Astrocyte (in vitro differentiated cells and primary cell): ENCODE data around the gene WDR45B. TPM values are rescaled to one million over a fixed set of nuclear protein-coding genes. Genes with fewer than 3 reads are reported as not detected.

Experiments used
- DNase-seq: peaks from one replicate; pipeline ENCODE4 v3.0.0-alpha.2; 2010; ENCODE audit warnings: low read depth
- FAIRE-seq: peaks from 2 replicates; lab custom pipeline; 2011; peaks lifted over from hg19 to GRCh38; lab: Jason Lieb, UNC
- H2AFZ ChIP-seq: 2 replicates; pipeline ENCODE4 v1.6.0; 2012; ENCODE audit warnings: low read depth, low read length, inconsistent platforms
- H3K27ac ChIP-seq: 2 replicates; pipeline ENCODE4 v1.5.1; 2011; ENCODE audit warnings: low read depth, low read length, inconsistent platforms
- H3K27me3 ChIP-seq: 2 replicates; pipeline ENCODE4 v1.6.0; 2011; ENCODE audit warnings: low read length, inconsistent platforms; ENCODE audit not compliant: insufficient read depth
- H3K36me3 ChIP-seq: 2 replicates; pipeline ENCODE4 v1.5.1; 2011; ENCODE audit warnings: low read length, inconsistent platforms; ENCODE audit not compliant: insufficient read depth
- H3K4me1 ChIP-seq: 2 replicates; pipeline ENCODE4 v1.5.1; 2011; ENCODE audit warnings: low read length, inconsistent platforms; ENCODE audit not compliant: insufficient read depth
- H3K4me2 ChIP-seq: 2 replicates; pipeline ENCODE4 v1.6.0; 2012; ENCODE audit warnings: low read length, inconsistent platforms
- H3K4me3 ChIP-seq: 2 replicates; pipeline ENCODE4 v1.5.1; 2011; ENCODE audit warnings: low read depth, mild to moderate bottlenecking, low read length, inconsistent platforms; ENCODE audit not compliant: insufficient read depth
- H3K79me2 ChIP-seq: 2 replicates; pipeline ENCODE4 v1.6.0; 2012; ENCODE audit warnings: mild to moderate bottlenecking, low read length, inconsistent platforms; ENCODE audit not compliant: insufficient read depth
- H3K9ac ChIP-seq: 2 replicates; pipeline ENCODE4 v1.6.0; 2012; ENCODE audit warnings: mild to moderate bottlenecking, low read length, inconsistent platforms
- H3K9me3 ChIP-seq: 2 replicates; pipeline ENCODE4 v1.5.1; 2012; ENCODE audit warnings: low read depth, mild to moderate bottlenecking, low read length, inconsistent platforms; ENCODE audit not compliant: insufficient read depth
- H4K20me1 ChIP-seq: 2 replicates; pipeline ENCODE4 v1.6.0; 2012; ENCODE audit warnings: low read length, inconsistent platforms; ENCODE audit not compliant: insufficient read depth
- H3K27ac Mint-ChIP-seq: one replicate; pipeline ENCODE4 v1.8.0; 2021; ENCODE audit warnings: mild to moderate bottlenecking, mixed read lengths; ENCODE audit not compliant: unreplicated experiment
- H3K27me3 Mint-ChIP-seq: one replicate; pipeline ENCODE4 v1.8.0; 2021; ENCODE audit warnings: low read depth, mixed read lengths; ENCODE audit not compliant: unreplicated experiment
- H3K36me3 Mint-ChIP-seq: one replicate; pipeline ENCODE4 v1.8.0; 2021; ENCODE audit warnings: low read depth, mixed read lengths; ENCODE audit not compliant: unreplicated experiment
- H3K4me1 Mint-ChIP-seq: one replicate; pipeline ENCODE4 v1.8.0; 2021; ENCODE audit warnings: low read depth, mixed read lengths; ENCODE audit not compliant: unreplicated experiment
- H3K4me3 Mint-ChIP-seq: one replicate; pipeline ENCODE4 v1.8.0; 2021; ENCODE audit warnings: mild to moderate bottlenecking, moderate library complexity, mixed read lengths; ENCODE audit not compliant: unreplicated experiment
- H3K9me3 Mint-ChIP-seq: one replicate; pipeline ENCODE4 v1.8.0; 2021; ENCODE audit warnings: mild to moderate bottlenecking, mixed read lengths; ENCODE audit not compliant: unreplicated experiment
- EZH2 ChIP-seq: IDR thresholded peaks from 2 replicates; pipeline ENCODE4 v1.6.1; 2012; ENCODE audit warnings: mild to moderate bottlenecking, low read length, inconsistent platforms; ENCODE audit not compliant: insufficient read depth
- total RNA-seq: library from RNA; stranded (reverse); gene quantifications from 2 replicates; pipeline ENCODE4 v1.2.1, GENCODE V29; 2021
- TF ChIP-seq, protein P1 (sequence below): IDR thresholded peaks from 2 replicates; pipeline ENCODE4 v1.5.1; 2011; ENCODE audit warnings: low read depth, mild to moderate bottlenecking, inconsistent platforms, low read length, moderate library complexity; ENCODE audit not compliant: insufficient read depth

WDR45B gene
- total RNA-seq, 1 donor from 2014 or later, result 75.4 TPM

DNA sequence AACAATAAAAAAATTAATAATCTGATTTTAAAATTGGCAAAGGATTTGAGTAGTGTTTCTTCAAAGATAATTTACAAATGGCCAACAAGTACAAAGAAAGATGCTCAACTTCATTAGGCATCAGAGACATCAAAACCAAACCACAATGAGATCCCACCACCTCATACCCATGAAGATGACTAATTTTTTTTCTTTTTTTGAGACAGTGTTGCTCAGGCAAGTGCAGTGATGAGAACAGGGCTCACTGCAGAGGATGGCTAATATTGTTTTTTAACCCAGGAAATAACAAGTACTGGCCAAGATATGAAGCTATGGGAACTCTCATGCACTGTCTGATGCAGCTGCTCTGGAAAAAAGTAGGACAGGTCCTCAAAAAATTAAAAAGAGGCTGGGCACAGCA, 14.9 kb downstream of the WDR45B start:
- H3K9ac ChIP-seq, result no peak overlapping the region
- Mint-ChIP-seq H3K36me3 (peaks cover 26% of the 10 kb centered on the region), H3K27me3 (no peaks in the 10 kb centered on the region), H3K4me1 (no peaks in the 10 kb centered on the region), H3K4me3 (no peak overlapping the region), H3K9me3 (no peaks in the 10 kb centered on the region), H3K27ac (no peak overlapping the region)
- H3K4me3 ChIP-seq, result no peak overlapping the region
- DNase-seq (no peak), FAIRE-seq (no peak)
- H3K4me1 ChIP-seq, result no peaks in the 10 kb centered on the region
- peaks cover 79% of the 10 kb centered on the region for H4K20me1 ChIP-seq
- H3K36me3 ChIP-seq, result peaks cover 16% of the 10 kb centered on the region
- no peak overlapping the region for H3K4me2 ChIP-seq
- H3K27me3 ChIP-seq, result no peaks in the 10 kb centered on the region
- peaks cover 89% of the 10 kb centered on the region for H3K79me2 ChIP-seq
- no peaks in the 10 kb centered on the region for H3K9me3 ChIP-seq
- no peak overlapping the region for H2AFZ ChIP-seq
- H3K27ac ChIP-seq, result no peak overlapping the region
- TF ChIP-seq, protein P1, sequence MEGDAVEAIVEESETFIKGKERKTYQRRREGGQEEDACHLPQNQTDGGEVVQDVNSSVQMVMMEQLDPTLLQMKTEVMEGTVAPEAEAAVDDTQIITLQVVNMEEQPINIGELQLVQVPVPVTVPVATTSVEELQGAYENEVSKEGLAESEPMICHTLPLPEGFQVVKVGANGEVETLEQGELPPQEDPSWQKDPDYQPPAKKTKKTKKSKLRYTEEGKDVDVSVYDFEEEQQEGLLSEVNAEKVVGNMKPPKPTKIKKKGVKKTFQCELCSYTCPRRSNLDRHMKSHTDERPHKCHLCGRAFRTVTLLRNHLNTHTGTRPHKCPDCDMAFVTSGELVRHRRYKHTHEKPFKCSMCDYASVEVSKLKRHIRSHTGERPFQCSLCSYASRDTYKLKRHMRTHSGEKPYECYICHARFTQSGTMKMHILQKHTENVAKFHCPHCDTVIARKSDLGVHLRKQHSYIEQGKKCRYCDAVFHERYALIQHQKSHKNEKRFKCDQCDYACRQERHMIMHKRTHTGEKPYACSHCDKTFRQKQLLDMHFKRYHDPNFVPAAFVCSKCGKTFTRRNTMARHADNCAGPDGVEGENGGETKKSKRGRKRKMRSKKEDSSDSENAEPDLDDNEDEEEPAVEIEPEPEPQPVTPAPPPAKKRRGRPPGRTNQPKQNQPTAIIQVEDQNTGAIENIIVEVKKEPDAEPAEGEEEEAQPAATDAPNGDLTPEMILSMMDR, result no peak
- TF ChIP-seq EZH2, result no peak

DNA sequence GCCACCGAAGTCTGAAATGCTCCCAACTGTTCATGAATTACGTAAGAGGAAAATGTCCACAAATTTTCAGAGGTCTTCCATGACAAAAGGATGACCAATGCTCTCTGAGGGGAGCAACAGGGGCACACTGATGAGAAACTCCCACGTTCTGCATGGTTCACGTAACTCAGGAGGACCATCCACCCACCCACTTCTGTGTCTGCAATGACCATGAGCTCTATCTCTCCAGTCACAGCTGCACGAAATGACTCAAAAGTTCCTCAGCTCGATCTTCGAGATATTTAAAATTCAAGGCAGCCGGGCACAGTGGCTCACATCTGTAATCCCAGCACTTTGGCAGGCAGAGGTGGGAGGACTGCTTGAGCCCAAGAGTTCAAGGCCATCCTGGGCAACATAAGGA, 15.8 kb downstream of the WDR45B start:
- Mint-ChIP-seq H3K9me3 (peaks cover 2% of the 10 kb centered on the region), H3K36me3 (peaks cover 27% of the 10 kb centered on the region), H3K27ac (no peak overlapping the region), H3K4me1 (no peaks in the 10 kb centered on the region), H3K27me3 (no peaks in the 10 kb centered on the region), H3K4me3 (no peak overlapping the region)
- H3K9ac ChIP-seq, result no peak overlapping the region
- no peak overlapping the region for H2AFZ ChIP-seq
- no peaks in the 10 kb centered on the region for H3K27me3 ChIP-seq
- H3K27ac ChIP-seq, result no peak overlapping the region
- peaks cover 80% of the 10 kb centered on the region for H4K20me1 ChIP-seq
- no peak overlapping the region for H3K4me3 ChIP-seq
- H3K36me3 ChIP-seq, result peaks cover 16% of the 10 kb centered on the region
- H3K79me2 ChIP-seq, result peaks cover 90% of the 10 kb centered on the region
- TF ChIP-seq, protein P1, result no peak
- TF ChIP-seq EZH2, result no peak
- H3K4me1 ChIP-seq, result no peaks in the 10 kb centered on the region
- no peak overlapping the region for H3K4me2 ChIP-seq
- DNase-seq, result no peak
- no peaks in the 10 kb centered on the region for H3K9me3 ChIP-seq
- FAIRE-seq, result no peak

DNA sequence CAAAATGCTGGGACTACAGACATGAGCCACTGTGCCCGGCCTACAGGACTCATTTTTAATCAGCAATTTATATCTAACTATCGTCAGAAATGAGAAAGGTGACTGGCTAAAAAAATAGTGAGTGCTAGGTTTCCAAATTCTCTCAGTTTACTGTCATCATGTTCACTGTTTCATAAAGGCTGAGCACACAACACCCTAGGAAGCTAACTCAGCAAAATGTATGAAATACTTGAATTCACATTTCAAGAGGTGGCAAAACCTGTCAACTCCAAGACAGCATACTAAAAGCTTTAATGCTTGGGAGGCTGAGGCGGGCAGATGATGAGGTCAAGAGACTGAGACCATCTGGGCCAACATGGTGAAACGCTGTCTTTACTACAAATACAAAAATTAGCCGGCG, 16.7 kb downstream of the WDR45B start:
- H3K4me1 ChIP-seq, result no peaks in the 10 kb centered on the region
- H3K9ac ChIP-seq, result no peak overlapping the region
- DNase-seq, result no peak
- H3K27me3 ChIP-seq, result no peaks in the 10 kb centered on the region
- no peak overlapping the region for H2AFZ ChIP-seq
- FAIRE-seq, result no peak
- H3K27ac ChIP-seq, result no peak overlapping the region
- peaks cover 23% of the 10 kb centered on the region for H3K36me3 Mint-ChIP-seq
- TF ChIP-seq, protein P1, result no peak
- TF ChIP-seq EZH2, result no peak
- no peak overlapping the region for H3K4me3 ChIP-seq
- H4K20me1 ChIP-seq, result peaks cover 77% of the 10 kb centered on the region
- peaks cover 86% of the 10 kb centered on the region for H3K79me2 ChIP-seq
- no peak overlapping the region for H3K27ac Mint-ChIP-seq
- H3K9me3 ChIP-seq, result no peaks in the 10 kb centered on the region
- H3K27me3 Mint-ChIP-seq, result no peaks in the 10 kb centered on the region
- H3K4me3 Mint-ChIP-seq, result no peak overlapping the region
- H3K36me3 ChIP-seq, result peaks cover 16% of the 10 kb centered on the region
- H3K4me1 Mint-ChIP-seq, result no peaks in the 10 kb centered on the region
- H3K9me3 Mint-ChIP-seq, result peaks cover 2% of the 10 kb centered on the region
- no peak overlapping the region for H3K4me2 ChIP-seq
